H9 (cell line): ENCODE measurements around the gene CLC. TPM values are rescaled to one million over a fixed set of nuclear protein-coding genes. Genes with fewer than 3 reads are reported as not detected.

Source experiments
- DNase-seq: peaks from one replicate; pipeline ENCODE4 v3.0.0-alpha.2; 2017
- H2AFZ ChIP-seq: one replicate; pipeline ENCODE4 v1.6.1; 2013; ENCODE audit warnings: mild to moderate bottlenecking, low read length, control low read depth, moderate library complexity
- H2AK5ac ChIP-seq: 2 replicates; pipeline ENCODE4 v1.6.1; 2013; ENCODE audit warnings: low read length, control low read depth, mixed read lengths; ENCODE audit not compliant: insufficient read length
- H2BK120ac ChIP-seq: one replicate; pipeline ENCODE4 v1.6.1; 2013; ENCODE audit warnings: low read depth, mild to moderate bottlenecking, low read length, control low read depth, inconsistent platforms; ENCODE audit not compliant: poor library complexity, severe bottlenecking
- H2BK12ac ChIP-seq: 2 replicates; pipeline ENCODE4 v1.6.1; 2013; ENCODE audit warnings: low read length, control low read depth, mixed read lengths, low read depth; ENCODE audit not compliant: insufficient read length
- H2BK15ac ChIP-seq: 2 replicates; pipeline ENCODE4 v1.6.1; 2013; ENCODE audit warnings: low read depth, low read length, control low read depth
- H2BK20ac ChIP-seq: one replicate; pipeline ENCODE4 v1.6.1; 2013; ENCODE audit warnings: low read depth, mild to moderate bottlenecking, low read length, control low read depth, inconsistent platforms; ENCODE audit not compliant: poor library complexity, severe bottlenecking
- H2BK5ac ChIP-seq: 2 replicates; pipeline ENCODE4 v1.6.1; 2013; ENCODE audit warnings: low read length, control low read depth, mixed read lengths; ENCODE audit not compliant: insufficient read length
- H3K14ac ChIP-seq: 2 replicates; pipeline ENCODE4 v1.6.1; 2013; ENCODE audit warnings: low read length, control low read depth; ENCODE audit not compliant: insufficient read depth
- H3K18ac ChIP-seq: 2 replicates; pipeline ENCODE4 v1.6.1; 2013; ENCODE audit warnings: low read depth, mild to moderate bottlenecking, mixed read lengths, low read length, control low read depth; ENCODE audit not compliant: insufficient read length
- H3K23ac ChIP-seq: 2 replicates; pipeline ENCODE4 v1.6.1; 2013; ENCODE audit warnings: low read length, control low read depth, mixed read lengths, low read depth; ENCODE audit not compliant: insufficient read length
- H3K23me2 ChIP-seq: 2 replicates; pipeline ENCODE4 v1.6.1; 2013; ENCODE audit warnings: low read depth, mild to moderate bottlenecking, mixed read lengths, low read length, control low read depth; ENCODE audit not compliant: insufficient read length, poor library complexity, severe bottlenecking
- H3K27ac ChIP-seq: 2 replicates; pipeline ENCODE4 v1.5.1; 2013; ENCODE audit warnings: low read length, control low read depth, mixed read lengths, low read depth; ENCODE audit not compliant: insufficient read length
- H3K27me3 ChIP-seq: 2 replicates; pipeline ENCODE4 v1.6.1; 2013; ENCODE audit warnings: low read length, control low read depth, inconsistent platforms; ENCODE audit not compliant: insufficient read depth
- H3K4ac ChIP-seq: 2 replicates; pipeline ENCODE4 v1.6.1; 2013; ENCODE audit warnings: low read depth, mild to moderate bottlenecking, control low read depth, inconsistent platforms, low read length, moderate library complexity
- H3K4me1 ChIP-seq: 2 replicates; pipeline ENCODE4 v1.6.1; 2013; ENCODE audit warnings: low read length, control low read depth, inconsistent platforms; ENCODE audit not compliant: insufficient read depth
- H3K4me2 ChIP-seq: 2 replicates; pipeline ENCODE4 v1.6.1; 2013; ENCODE audit warnings: low read length, control low read depth, mixed read lengths; ENCODE audit not compliant: insufficient read length, insufficient read depth
- H3K56ac ChIP-seq: 2 replicates; pipeline ENCODE4 v1.6.1; 2013; ENCODE audit warnings: low read depth, mild to moderate bottlenecking, mixed read lengths, low read length, control low read depth; ENCODE audit not compliant: insufficient read length
- H3K79me1 ChIP-seq: 2 replicates; pipeline ENCODE4 v1.6.1; 2013; ENCODE audit warnings: low read depth, mild to moderate bottlenecking, moderate library complexity, low read length, control low read depth, inconsistent platforms; ENCODE audit not compliant: insufficient read depth, poor library complexity, severe bottlenecking
- H3K79me2 ChIP-seq: 2 replicates; pipeline ENCODE4 v1.6.1; 2013; ENCODE audit warnings: low read length, control low read depth, inconsistent platforms; ENCODE audit not compliant: insufficient read depth
- H3K9ac ChIP-seq: 2 replicates; pipeline ENCODE4 v1.6.1; 2013; ENCODE audit warnings: low read length, control low read depth, mixed read lengths; ENCODE audit not compliant: insufficient read length; ENCODE audit errors: extremely low read depth
- H3K9me3 ChIP-seq: one replicate; pipeline ENCODE4 v1.6.1; 2013; ENCODE audit warnings: low read depth, low read length, inconsistent platforms; ENCODE audit not compliant: control insufficient read depth
- H3T11ph ChIP-seq: one replicate; pipeline ENCODE4 v1.6.1; 2013; ENCODE audit warnings: mild to moderate bottlenecking, low read length, control low read depth, inconsistent platforms
- H4K20me1 ChIP-seq: one replicate; pipeline ENCODE4 v1.6.1; 2013; ENCODE audit not compliant: control insufficient read depth, insufficient read length, insufficient read depth
- H4K5ac ChIP-seq: 2 replicates; pipeline ENCODE4 v1.6.1; 2013; ENCODE audit warnings: low read depth, mild to moderate bottlenecking, mixed read lengths, low read length, control low read depth; ENCODE audit not compliant: insufficient read length
- H4K8ac ChIP-seq: replicated peaks from 2 replicates; pipeline ENCODE4 v1.6.1; 2013; ENCODE audit warnings: low read length, control low read depth, mixed read lengths, low read depth; ENCODE audit not compliant: insufficient read length
- H4K91ac ChIP-seq: 2 replicates; pipeline ENCODE4 v1.6.1; 2013; ENCODE audit warnings: low read depth, mild to moderate bottlenecking, moderate library complexity, mixed read lengths, low read length, control low read depth; ENCODE audit not compliant: insufficient read length
- H3K27ac Mint-ChIP-seq, 3 experiments: 2 replicates in 2 of 3; 3 replicates in 1 of 3; pipeline ENCODE4 v1.8.0; 2020 to 2021; ENCODE audit warnings: mixed read lengths in 3 of 3, mild to moderate bottlenecking in 1 of 3, moderate library complexity in 1 of 3
- H3K27me3 Mint-ChIP-seq: 2 replicates; pipeline ENCODE4 v1.8.0; 2021; ENCODE audit warnings: low read depth, mild to moderate bottlenecking, moderate library complexity, mixed read lengths
- H3K36me3 Mint-ChIP-seq, 3 experiments: 2 replicates in 2 of 3; 3 replicates in 1 of 3; pipeline ENCODE4 v1.8.0; 2020 to 2021; ENCODE audit warnings: low read depth in 3 of 3, mixed read lengths in 3 of 3; ENCODE audit not compliant: insufficient read depth in 1 of 3
- H3K4me1 Mint-ChIP-seq, 2 experiments: 2 replicates each; pipeline ENCODE4 v1.8.0; 2020; ENCODE audit warnings: mixed read lengths in 2 of 2
- H3K4me3 Mint-ChIP-seq, 2 experiments: 2 replicates in 1 of 2; 3 replicates in 1 of 2; pipeline ENCODE4 v1.8.0; 2020 to 2021; ENCODE audit warnings: mild to moderate bottlenecking in 2 of 2, mixed read lengths in 2 of 2, moderate library complexity in 1 of 2
- H3K9me3 Mint-ChIP-seq, 2 experiments: 2 replicates in 1 of 2; 3 replicates in 1 of 2; pipeline ENCODE4 v1.8.0; 2020; ENCODE audit warnings: mild to moderate bottlenecking in 2 of 2, mixed read lengths in 2 of 2, moderate library complexity in 1 of 2
- WGBS: extraction: QIAGEN DNeasy Blood & Tissue Kit; methylation state at CpG from one replicate; pipeline ENCODE4 v1.1.7; 2013; ENCODE audit warnings: missing lambda C conversion rate, low lambda C conversion rate, mixed read lengths; ENCODE audit not compliant: insufficient read length; ENCODE audit errors: extremely low coverage; 5-methylcytosine and 5-hydroxymethylcytosine counted together
- total RNA-seq: library from RNA; stranded (reverse); gene quantifications from 2 replicates; pipeline ENCODE4 v1.2.1, GENCODE V29; 2021
- TF ChIP-seq, protein P1 (sequence below): fragments of 200-600 bp; sonication (generic); conservative IDR thresholded peaks from 3 replicates; pipeline ENCODE4 v1.8.0; 2021; ENCODE audit warnings: antibody characterized with exemption, mild to moderate bottlenecking

The CLC gene
- total RNA-seq, 1 experiment from 2014 or later = 0.39 TPM

DNA sequence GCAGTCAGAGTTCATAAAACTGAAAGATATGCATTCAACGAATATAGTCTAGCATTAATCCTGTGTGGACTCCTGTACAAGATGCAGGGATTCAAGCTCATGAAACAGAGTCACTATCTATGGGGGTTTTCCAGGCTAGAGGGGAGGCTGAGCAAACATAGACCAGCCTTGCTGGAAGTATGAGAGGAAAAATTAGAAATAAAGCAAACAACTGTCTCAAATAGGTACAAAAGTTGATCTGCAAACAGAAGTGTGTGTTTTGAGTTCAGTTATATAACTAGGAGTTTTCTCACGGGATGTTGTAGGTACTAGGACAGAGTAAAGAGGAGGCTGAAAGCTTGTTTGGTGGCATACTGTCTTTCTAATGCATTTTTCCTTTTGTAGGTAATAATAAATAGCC, 42.1 kb downstream of the CLC start:
- Histone ChIP-seq H2BK15ac (no peak overlapping the region), H3K14ac (no peak overlapping the region), H3K79me2 (no peaks in the 10 kb centered on the region), H3K79me1 (no peaks in the 10 kb centered on the region), H3K4ac (no peak overlapping the region), H2AFZ (no peak overlapping the region), H3K18ac (no peak overlapping the region), H4K20me1 (no peaks in the 10 kb centered on the region), H3K4me1 (peaks cover 13% of the 10 kb centered on the region; the same call in 1 of the 2 replicates), H4K8ac (no peak overlapping the region), H3K23me2 (no peaks in the 10 kb centered on the region), H2AK5ac (no peak overlapping the region), H2BK20ac (no peak overlapping the region), H2BK12ac (no peak overlapping the region), H3K9ac (no peak overlapping the region), H3K4me2 (no peak overlapping the region), H2BK5ac (no peak overlapping the region), H3K27me3 (no peaks in the 10 kb centered on the region), H4K5ac (no peak overlapping the region), H3T11ph (no peak overlapping the region), H2BK120ac (no peak overlapping the region), H4K91ac (no peak overlapping the region), H3K23ac (no peak overlapping the region), H3K56ac (no peak overlapping the region), H3K9me3 (no peaks in the 10 kb centered on the region), H3K27ac (no peak overlapping the region)
- WGBS = no CpG with 5 or more reads among the region's 2 CpGs
- no peak for DNase-seq
- no peaks in the 10 kb centered on the region for H3K9me3 Mint-ChIP-seq
- no peak overlapping the region for H3K4me3 Mint-ChIP-seq
- H3K27me3 Mint-ChIP-seq = no peaks in the 10 kb centered on the region
- H3K4me1 Mint-ChIP-seq = peaks cover 11 to 19% of the 10 kb centered on the region in 2 experiments
- no peak overlapping the region for H3K27ac Mint-ChIP-seq
- TF ChIP-seq, protein P1, sequence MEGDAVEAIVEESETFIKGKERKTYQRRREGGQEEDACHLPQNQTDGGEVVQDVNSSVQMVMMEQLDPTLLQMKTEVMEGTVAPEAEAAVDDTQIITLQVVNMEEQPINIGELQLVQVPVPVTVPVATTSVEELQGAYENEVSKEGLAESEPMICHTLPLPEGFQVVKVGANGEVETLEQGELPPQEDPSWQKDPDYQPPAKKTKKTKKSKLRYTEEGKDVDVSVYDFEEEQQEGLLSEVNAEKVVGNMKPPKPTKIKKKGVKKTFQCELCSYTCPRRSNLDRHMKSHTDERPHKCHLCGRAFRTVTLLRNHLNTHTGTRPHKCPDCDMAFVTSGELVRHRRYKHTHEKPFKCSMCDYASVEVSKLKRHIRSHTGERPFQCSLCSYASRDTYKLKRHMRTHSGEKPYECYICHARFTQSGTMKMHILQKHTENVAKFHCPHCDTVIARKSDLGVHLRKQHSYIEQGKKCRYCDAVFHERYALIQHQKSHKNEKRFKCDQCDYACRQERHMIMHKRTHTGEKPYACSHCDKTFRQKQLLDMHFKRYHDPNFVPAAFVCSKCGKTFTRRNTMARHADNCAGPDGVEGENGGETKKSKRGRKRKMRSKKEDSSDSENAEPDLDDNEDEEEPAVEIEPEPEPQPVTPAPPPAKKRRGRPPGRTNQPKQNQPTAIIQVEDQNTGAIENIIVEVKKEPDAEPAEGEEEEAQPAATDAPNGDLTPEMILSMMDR = no peak
- no peaks in the 10 kb centered on the region for H3K36me3 Mint-ChIP-seq
